DMS79 (cell line): ENCODE measurements around the gene MED31.
"Not testable (repeated sequence)": the region's sequence is repeated elsewhere in the genome, so short reads cannot be mapped to it uniquely, and the experiment has no call there.

Source experiments
- DNase-seq: peaks from one replicate; lab custom pipeline; 2025; lab: John Stamatoyannopoulos, UW

MED31 gene

GRCh38 chr17:6677158-6677831 lies 25.9 kb upstream of the MED31 start:
- DNase-seq = peak; percentile 6

GRCh38 chr17:6676802-6677157 lies 25.4 kb upstream of the MED31 start:
- DNase-seq = no peak

GRCh38 chr17:6675201-6675825 lies 23.9 kb upstream of the MED31 start:
- no peak for DNase-seq

- no peak for DNase-seq
These were observed 23.2 kb upstream of the MED31 start for GRCh38 chr17:6674586-6674985.

- no peak for DNase-seq
These were observed 20.0 kb upstream of the MED31 start for GRCh38 chr17:6671431-6671830.

GRCh38 chr17:6670999-6671398 lies 19.6 kb upstream of the MED31 start:
- no peak for DNase-seq

- DNase-seq = no peak
These were observed 19.2 kb upstream of the MED31 start for GRCh38 chr17:6670571-6670970.

- no peak for DNase-seq
These were observed 18.2 kb upstream of the MED31 start for GRCh38 chr17:6669479-6670212.

GRCh38 chr17:6668727-6669425 lies 17.5 kb upstream of the MED31 start:
- DNase-seq = no peak

GRCh38 chr17:6668219-6668618 lies 16.8 kb upstream of the MED31 start:
- DNase-seq = no peak

GRCh38 chr17:6667516-6667915 lies 16.1 kb upstream of the MED31 start:
- no peak for DNase-seq

- DNase-seq = no peak
These were observed 15.2 kb upstream of the MED31 start for GRCh38 chr17:6666557-6666956.

- DNase-seq = no peak
These were observed 14.7 kb upstream of the MED31 start for GRCh38 chr17:6666077-6666521.

- DNase-seq = not testable (repeated sequence)
These were observed 11.8 kb upstream of the MED31 start for GRCh38 chr17:6663200-6663599.

GRCh38 chr17:6661464-6661848 lies 10.1 kb upstream of the MED31 start:
- no peak for DNase-seq

- no peak for DNase-seq
These were observed 9.5 kb upstream of the MED31 start for GRCh38 chr17:6660805-6661463.

GRCh38 chr17:6660101-6660500 lies 8.7 kb upstream of the MED31 start:
- no peak for DNase-seq

- DNase-seq = not testable (repeated sequence)
These were observed 7.0 kb upstream of the MED31 start for GRCh38 chr17:6658411-6658810.

GRCh38 chr17:6657633-6658287 lies 6.4 kb upstream of the MED31 start:
- no peak for DNase-seq

GRCh38 chr17:6656797-6657632 lies 5.6 kb upstream of the MED31 start:
- peak; percentile 18 for DNase-seq
